HG03460 (cell line): ENCODE measurements around the gene TNFSF18.
"Not testable (repeated sequence)": the region's sequence is repeated elsewhere in the genome, so short reads cannot be mapped to it uniquely, and the experiment has no call there.

ENCODE experiments used
- ATAC-seq: cut with Tn5 transposase; IDR thresholded peaks from one replicate; pipeline ENCODE4 v1.9.1; 2021; ENCODE audit not compliant: unreplicated experiment

Gene TNFSF18, protein sequence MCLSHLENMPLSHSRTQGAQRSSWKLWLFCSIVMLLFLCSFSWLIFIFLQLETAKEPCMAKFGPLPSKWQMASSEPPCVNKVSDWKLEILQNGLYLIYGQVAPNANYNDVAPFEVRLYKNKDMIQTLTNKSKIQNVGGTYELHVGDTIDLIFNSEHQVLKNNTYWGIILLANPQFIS

DNA sequence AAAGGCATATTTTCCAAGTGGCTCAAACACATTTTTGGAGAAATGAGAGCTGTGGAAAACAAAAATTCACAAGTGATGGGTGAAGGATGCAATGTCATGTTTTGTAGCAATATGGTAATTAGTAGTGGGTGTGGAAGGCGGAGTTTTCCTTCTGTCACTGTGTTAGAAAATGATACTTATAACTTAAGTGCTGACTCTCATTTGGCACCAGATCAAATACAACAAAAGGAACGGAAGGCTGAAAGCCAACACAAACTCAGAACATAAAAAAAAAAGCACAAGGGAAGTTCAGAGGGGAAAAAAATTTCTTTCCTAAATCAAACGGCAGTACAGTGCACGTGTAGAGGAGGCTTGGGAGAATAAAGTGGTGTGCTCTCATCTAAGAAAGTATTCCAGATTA lies at the start of gene TNFSF18:
TSS of gene TNFSF18 (minus strand) at position 77 of the 400 bp plus-strand sequence. CDS start at position 32, 45 bp downstream.
- no peak for ATAC-seq

- no peak for ATAC-seq
Observed at GRCh38 chr1:173099166-173099565, 48.4 kb upstream of the TNFSF18 start.

DNA sequence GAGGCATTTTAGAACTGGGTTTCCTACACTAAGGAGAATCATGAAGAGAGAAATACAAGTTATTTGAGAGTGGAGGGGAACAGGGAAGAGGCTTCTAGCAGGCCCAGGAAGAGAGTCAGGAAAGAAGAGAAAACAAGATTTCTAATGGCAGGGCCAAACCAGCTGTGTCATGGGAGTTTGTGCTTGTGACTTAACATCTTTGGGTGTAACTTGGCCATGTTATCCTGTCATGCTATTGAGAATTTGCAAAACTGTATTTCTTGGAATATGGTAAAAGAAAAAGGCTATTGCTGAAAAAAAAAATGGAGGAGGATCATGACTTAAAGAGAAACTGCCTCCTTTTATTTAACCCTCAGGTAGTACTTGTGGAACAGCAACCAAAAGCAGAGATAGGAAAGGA lies 47.4 kb upstream of the TNFSF18 start:
- ATAC-seq: no peak

- ATAC-seq: no peak
Observed at GRCh38 chr1:173097001-173097400, 46.3 kb upstream of the TNFSF18 start.

DNA sequence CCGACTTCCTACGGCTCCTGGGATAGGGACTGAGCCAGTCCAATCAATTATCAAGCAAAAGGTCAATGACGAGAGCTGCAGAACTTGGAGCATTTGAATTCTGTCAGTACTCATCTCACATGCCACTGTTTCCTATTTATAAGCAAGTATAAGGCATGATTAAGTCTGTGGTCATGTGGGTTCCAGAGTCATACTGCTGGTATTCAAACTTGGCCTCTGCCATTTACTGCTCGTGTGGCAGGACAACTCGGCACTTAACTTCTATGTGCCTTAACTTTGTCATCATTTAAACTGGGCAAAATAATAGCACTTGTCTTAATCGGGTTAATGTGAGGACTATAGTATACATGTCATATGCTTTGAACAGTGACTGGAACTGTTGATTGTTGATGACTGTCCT lies 44.9 kb upstream of the TNFSF18 start:
- ATAC-seq: no peak

DNA sequence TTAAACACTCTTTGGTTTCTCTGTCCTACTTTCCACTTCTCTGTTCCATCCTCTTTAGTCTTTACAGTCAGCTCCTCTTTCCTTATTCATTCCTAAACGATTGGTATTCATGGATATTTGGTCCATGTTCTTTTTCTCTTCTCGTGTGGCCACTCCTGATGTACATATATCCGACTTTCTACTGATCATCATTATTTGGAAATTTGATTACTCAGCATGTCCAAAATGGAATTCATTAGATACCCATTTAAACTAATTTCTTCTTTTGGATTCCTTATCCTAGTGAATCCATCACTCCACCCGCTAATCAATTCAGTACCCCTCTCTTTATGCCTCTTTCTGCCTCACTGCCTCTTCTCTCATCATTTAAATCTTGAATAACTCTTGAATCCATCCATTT lies 43.8 kb upstream of the TNFSF18 start:
- no peak for ATAC-seq

- ATAC-seq: no peak
Observed at GRCh38 chr1:173093691-173094445, 43.1 kb upstream of the TNFSF18 start.

GRCh38 chr1:173084292-173084691 lies 33.6 kb upstream of the TNFSF18 start:
- ATAC-seq: no peak

- ATAC-seq: no peak
Observed at GRCh38 chr1:173082913-173083312, 32.2 kb upstream of the TNFSF18 start.

DNA sequence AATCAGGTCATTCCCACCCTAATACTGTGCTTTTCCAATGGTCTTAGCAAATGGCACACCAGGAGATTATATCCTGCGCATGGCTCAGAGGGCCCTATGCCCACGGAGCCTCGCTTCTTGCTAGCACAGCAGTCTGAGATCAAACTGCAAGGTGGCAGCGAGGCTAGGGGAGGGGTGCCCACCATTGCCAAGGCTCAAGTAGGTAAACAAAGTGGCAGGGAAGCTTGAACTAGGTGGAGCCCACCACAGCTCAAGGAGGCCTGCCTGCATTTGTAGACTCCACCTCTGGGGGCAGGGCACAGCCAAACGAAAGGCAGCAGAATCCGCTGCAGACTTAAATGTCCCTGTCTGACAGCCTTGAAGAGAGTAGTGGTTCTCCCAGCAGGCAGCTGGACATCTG lies 23.5 kb upstream of the TNFSF18 start:
- not testable (repeated sequence) for ATAC-seq

- ATAC-seq: no peak
Observed at GRCh38 chr1:173064011-173064410, 13.3 kb upstream of the TNFSF18 start.

DNA sequence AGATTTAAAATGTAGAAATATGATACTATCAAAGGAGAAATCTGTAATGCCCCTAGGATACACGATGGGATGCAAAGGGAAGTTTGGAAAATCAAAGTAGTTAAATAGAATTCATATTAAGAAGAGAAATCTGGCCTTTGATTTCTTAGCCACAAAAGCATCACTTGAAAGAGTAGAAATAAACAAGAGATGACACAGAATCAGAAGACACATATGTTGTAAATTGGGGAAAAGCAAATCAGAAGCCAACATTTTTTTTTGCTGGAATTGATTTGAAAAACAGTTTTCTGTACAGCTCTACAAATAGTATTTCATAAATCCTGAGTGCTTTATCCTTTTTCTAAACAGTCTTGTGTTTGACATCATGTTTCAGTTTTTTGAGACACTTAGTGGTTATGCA lies 12.4 kb upstream of the TNFSF18 start:
- ATAC-seq: no peak

- ATAC-seq: no peak
Observed at GRCh38 chr1:173062150-173062938, 11.6 kb upstream of the TNFSF18 start.

DNA sequence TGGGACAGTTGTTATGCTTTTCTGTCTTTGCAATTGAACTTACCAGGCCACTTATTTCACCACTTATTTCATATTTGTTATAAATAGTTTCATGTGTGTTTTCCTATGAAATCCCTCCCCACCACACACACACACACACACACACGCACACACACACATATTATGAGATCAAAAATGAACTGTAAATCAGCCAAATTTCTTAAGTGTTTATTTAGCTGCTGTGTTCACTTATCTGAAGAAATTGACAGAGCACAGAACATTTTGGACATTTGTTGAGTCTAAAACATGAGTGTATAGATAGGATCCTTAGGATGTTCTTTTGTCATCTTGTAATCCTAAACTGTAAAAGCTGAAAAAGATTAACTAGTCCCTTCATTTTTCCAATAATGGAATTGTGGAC lies 7.8 kb upstream of the TNFSF18 start:
- ATAC-seq: no peak

DNA sequence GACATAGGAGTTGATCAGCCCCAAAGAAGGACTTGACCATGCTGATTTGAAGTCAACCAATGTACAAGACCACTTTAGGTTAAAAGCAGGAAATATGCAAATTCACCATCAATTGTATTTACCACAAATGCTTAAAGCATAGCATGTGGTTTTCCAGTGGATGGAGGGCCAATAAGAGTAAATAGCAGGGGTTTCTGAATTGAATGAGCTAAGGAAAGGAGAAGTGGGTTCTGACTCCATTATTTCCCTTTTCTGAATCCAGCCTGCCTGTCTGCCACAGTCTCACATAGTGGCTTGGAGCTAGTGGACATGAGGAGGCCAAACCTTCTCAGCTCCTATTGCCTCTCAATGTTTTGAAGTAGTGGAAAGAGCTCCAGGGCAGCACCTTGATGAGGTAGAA lies 7.2 kb upstream of the TNFSF18 start:
- no peak for ATAC-seq

DNA sequence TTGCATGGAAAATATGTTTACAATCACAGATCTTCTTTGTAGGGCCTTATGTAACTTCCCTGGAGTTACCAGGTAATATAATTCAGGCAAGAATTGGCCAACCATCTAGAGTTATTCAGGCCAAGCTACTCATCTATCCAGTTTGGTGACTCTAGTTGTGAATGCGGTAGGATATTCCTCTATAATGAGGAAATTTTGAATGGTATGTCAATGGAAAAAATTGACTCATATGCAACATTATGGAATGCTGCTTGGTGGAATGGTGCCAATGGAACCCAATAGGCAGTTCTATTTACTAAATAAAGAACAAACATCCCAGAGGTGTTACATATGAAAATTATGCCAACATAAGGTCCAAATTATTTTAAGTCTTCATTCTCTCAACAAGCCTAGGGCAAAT lies 5.6 kb upstream of the TNFSF18 start:
- no peak for ATAC-seq

DNA sequence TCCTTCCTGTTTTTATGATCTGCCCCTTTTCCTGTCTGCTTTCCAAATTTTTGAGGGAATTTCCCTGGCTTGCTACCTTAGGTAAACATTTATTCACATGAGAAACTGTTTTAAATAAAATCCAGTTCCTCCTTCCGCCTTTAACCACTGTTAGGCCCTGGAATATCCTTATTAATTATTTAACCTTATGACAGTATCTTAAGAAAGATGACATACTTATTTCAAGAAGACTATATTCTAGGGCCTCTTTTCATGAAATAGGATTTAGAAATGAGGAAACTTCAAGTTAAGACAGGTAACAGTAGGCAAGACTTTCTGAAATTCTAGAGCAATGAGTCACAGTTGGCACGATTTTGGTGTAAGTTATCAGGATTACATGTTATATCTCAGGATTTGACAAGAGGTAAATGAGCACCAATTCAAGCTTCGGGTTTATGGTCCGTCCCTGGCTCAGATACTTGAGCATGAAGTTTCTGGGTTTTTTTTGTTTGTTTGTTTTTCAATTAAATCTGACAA lies 2.0 kb upstream of the TNFSF18 start:
- no peak for ATAC-seq

GRCh38 chr1:173049322-173049633 lies 1.5 kb downstream of the TNFSF18 start:
- no peak for ATAC-seq

GRCh38 chr1:173048621-173049321 lies 2.0 kb downstream of the TNFSF18 start:
- ATAC-seq: no peak

GRCh38 chr1:173044656-173045055 lies 6.1 kb downstream of the TNFSF18 start:
- ATAC-seq: no peak

- ATAC-seq: no peak
Observed at GRCh38 chr1:173043253-173043652, 7.5 kb downstream of the TNFSF18 start.
